HEK293 (cell line): ENCODE results near the gene MAGEB3.

Experiments used
- CTCF ChIA-PET: fragments of 350-600 bp; formaldehyde crosslinking; extraction: SDS; loops from one replicate; lab custom pipeline; 2021; ENCODE audit warnings: antibody characterized with exemption; lab: Yijun Ruan, JAX
- POLR2A ChIA-PET: fragments of 300-600 bp; formaldehyde crosslinking; extraction: SDS; loops from one replicate; lab custom pipeline; 2020; ENCODE audit warnings: antibody characterized with exemption, inconsistent platforms; lab: Yijun Ruan, JAX
- H3K27ac ChIP-seq: fragments of 200-500 bp; sonication (Bioruptor generic); 2 replicates; pipeline ENCODE4 v1.5.1; 2014; ENCODE audit warnings: low read depth, low read length, control low read depth, inconsistent platforms; ENCODE audit errors: extremely low read depth
- H3K36me3 ChIP-seq, 2 experiments: fragments of 200-500 bp in 1 of 2; sonication (Bioruptor generic) in 1 of 2; 1 replicate in 1 of 2; 2 replicates in 1 of 2; pipeline ENCODE4 v1.5.1; 2014 to 2017; ENCODE audit warnings: inconsistent platforms in 2 of 2, low read length in 2 of 2; ENCODE audit not compliant: control insufficient read depth in 2 of 2, insufficient read depth in 1 of 2
- H3K4me1 ChIP-seq: fragments of 200-500 bp; sonication (Bioruptor generic); 2 replicates; pipeline ENCODE4 v1.5.1; 2014; ENCODE audit warnings: mild to moderate bottlenecking, low read length, inconsistent platforms; ENCODE audit not compliant: control insufficient read depth, insufficient read depth
- H3K4me3 ChIP-seq: 2 replicates; pipeline ENCODE4 v1.5.1; 2011; ENCODE audit warnings: low read depth, mild to moderate bottlenecking, control low read depth, low read length, moderate library complexity
- H3K9me3 ChIP-seq: fragments of 200-500 bp; sonication (Bioruptor generic); 2 replicates; pipeline ENCODE4 v1.5.1; 2014; ENCODE audit warnings: low read depth, low read length, inconsistent platforms; ENCODE audit not compliant: control insufficient read depth, insufficient read depth
- GFI1B ChIP-seq: fragments of 450-650 bp; formaldehyde crosslinking; IDR thresholded peaks from 2 replicates; pipeline ENCODE4 v1.5.1; 2016; ENCODE audit warnings: missing biosample characterization, missing genetic modification characterization
- KLF8 ChIP-seq: fragments of 450-650 bp; formaldehyde crosslinking; IDR thresholded peaks from 2 replicates; pipeline ENCODE4 v1.5.1; 2016; ENCODE audit warnings: missing biosample characterization, missing genetic modification characterization
- MYNN ChIP-seq: fragments of 450-650 bp; formaldehyde crosslinking; IDR thresholded peaks from 2 replicates; pipeline ENCODE4 v1.5.1; 2016; ENCODE audit warnings: missing biosample characterization, missing genetic modification characterization, borderline replicate concordance
- SALL2 ChIP-seq: fragments of 450-650 bp; formaldehyde crosslinking; IDR thresholded peaks from 2 replicates; pipeline ENCODE4 v1.5.0; 2017; ENCODE audit warnings: missing biosample characterization, mild to moderate bottlenecking, missing genetic modification characterization, borderline replicate concordance
- ZFP69B ChIP-seq: fragments of 450-650 bp; formaldehyde crosslinking; IDR thresholded peaks from 2 replicates; pipeline ENCODE4 v1.5.1; 2016; ENCODE audit warnings: missing biosample characterization, missing genetic modification characterization
- ZNF140 ChIP-seq: fragments of 450-650 bp; formaldehyde crosslinking; IDR thresholded peaks from 2 replicates; pipeline ENCODE4 v1.5.1; 2016; ENCODE audit warnings: missing biosample characterization, missing genetic modification characterization
- ZNF221 ChIP-seq: fragments of 450-650 bp; formaldehyde crosslinking; IDR thresholded peaks from 2 replicates; pipeline ENCODE4 v1.5.1; 2017; ENCODE audit warnings: missing biosample characterization, missing genetic modification characterization, borderline replicate concordance
- ZNF266 ChIP-seq: fragments of 450-650 bp; formaldehyde crosslinking; IDR thresholded peaks from 2 replicates; pipeline ENCODE4 v1.5.1; 2016; ENCODE audit warnings: missing biosample characterization, missing genetic modification characterization, low read depth
- ZNF311 ChIP-seq: fragments of 450-650 bp; formaldehyde crosslinking; IDR thresholded peaks from 2 replicates; pipeline ENCODE4 v1.5.1; 2017; ENCODE audit warnings: missing biosample characterization, missing genetic modification characterization, borderline replicate concordance
- ZNF621 ChIP-seq: fragments of 450-650 bp; formaldehyde crosslinking; IDR thresholded peaks from 2 replicates; pipeline ENCODE4 v1.5.1; 2017; ENCODE audit warnings: missing biosample characterization, missing genetic modification characterization
- TF ChIP-seq, protein P1 (sequence below): fragments of 450-650 bp; formaldehyde crosslinking; IDR thresholded peaks from 2 replicates; pipeline ENCODE4 v1.5.0; 2017; ENCODE audit warnings: missing biosample characterization, missing genetic modification characterization, borderline replicate concordance
- TF ChIP-seq, protein P2 (sequence below): fragments of 450-650 bp; formaldehyde crosslinking; IDR thresholded peaks from 2 replicates; pipeline ENCODE4 v1.5.1; 2017; ENCODE audit warnings: missing biosample characterization, mild to moderate bottlenecking, missing genetic modification characterization, moderate library complexity
- TF ChIP-seq, protein P3 (sequence below): fragments of 450-650 bp; formaldehyde crosslinking; IDR thresholded peaks from 2 replicates; pipeline ENCODE4 v1.5.1; 2016; ENCODE audit warnings: missing biosample characterization, missing genetic modification characterization
- TF ChIP-seq, protein P4 (sequence below): fragments of 450-650 bp; formaldehyde crosslinking; IDR thresholded peaks from 2 replicates; pipeline ENCODE4 v1.5.1; 2016; ENCODE audit warnings: missing biosample characterization, missing genetic modification characterization, borderline replicate concordance
- TF ChIP-seq, protein P5 (sequence below): fragments of 450-650 bp; formaldehyde crosslinking; conservative IDR thresholded peaks from 2 replicates; pipeline ENCODE4 v1.5.1; 2016; ENCODE audit warnings: low read depth, missing biosample characterization, missing genetic modification characterization
- TF ChIP-seq, protein P6 (sequence below): fragments of 450-650 bp; IDR thresholded peaks from 2 replicates; pipeline ENCODE4 v1.5.1; 2018; ENCODE audit warnings: missing biosample characterization, mild to moderate bottlenecking, missing genetic modification characterization

Gene MAGEB3

DNA sequence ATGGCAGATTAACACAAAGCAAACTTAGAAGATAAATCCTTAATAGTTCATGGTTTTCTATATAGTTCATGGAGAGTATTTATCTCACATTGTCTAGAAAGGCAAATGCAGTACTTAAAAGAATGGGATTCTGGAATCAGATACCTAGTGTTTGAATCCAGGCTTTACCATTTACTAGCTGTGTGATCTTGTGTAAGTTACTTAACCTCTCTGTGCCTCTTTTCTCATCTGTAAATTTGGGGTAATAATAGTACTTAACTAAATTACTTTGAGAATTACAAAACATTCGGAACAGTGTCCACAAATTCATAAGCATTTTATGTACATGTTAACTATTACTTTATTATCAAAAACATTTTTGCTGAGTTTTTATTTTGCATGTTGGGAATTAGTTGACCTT is 32.3 kb downstream of the MAGEB3 start (continued):
- TF ChIP-seq, protein P1, sequence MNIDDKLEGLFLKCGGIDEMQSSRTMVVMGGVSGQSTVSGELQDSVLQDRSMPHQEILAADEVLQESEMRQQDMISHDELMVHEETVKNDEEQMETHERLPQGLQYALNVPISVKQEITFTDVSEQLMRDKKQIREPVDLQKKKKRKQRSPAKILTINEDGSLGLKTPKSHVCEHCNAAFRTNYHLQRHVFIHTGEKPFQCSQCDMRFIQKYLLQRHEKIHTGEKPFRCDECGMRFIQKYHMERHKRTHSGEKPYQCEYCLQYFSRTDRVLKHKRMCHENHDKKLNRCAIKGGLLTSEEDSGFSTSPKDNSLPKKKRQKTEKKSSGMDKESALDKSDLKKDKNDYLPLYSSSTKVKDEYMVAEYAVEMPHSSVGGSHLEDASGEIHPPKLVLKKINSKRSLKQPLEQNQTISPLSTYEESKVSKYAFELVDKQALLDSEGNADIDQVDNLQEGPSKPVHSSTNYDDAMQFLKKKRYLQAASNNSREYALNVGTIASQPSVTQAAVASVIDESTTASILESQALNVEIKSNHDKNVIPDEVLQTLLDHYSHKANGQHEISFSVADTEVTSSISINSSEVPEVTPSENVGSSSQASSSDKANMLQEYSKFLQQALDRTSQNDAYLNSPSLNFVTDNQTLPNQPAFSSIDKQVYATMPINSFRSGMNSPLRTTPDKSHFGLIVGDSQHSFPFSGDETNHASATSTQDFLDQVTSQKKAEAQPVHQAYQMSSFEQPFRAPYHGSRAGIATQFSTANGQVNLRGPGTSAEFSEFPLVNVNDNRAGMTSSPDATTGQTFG: no peak
- TF ChIP-seq ZNF621 (tag by site-specific recombination) (no peak), GFI1B (tag by site-specific recombination) (no peak), ZNF221 (tag by site-specific recombination) (no peak), MYNN (no peak), KLF8 (tag by site-specific recombination) (no peak), ZNF140 (tag by site-specific recombination) (no peak)
- TF ChIP-seq, protein P2, sequence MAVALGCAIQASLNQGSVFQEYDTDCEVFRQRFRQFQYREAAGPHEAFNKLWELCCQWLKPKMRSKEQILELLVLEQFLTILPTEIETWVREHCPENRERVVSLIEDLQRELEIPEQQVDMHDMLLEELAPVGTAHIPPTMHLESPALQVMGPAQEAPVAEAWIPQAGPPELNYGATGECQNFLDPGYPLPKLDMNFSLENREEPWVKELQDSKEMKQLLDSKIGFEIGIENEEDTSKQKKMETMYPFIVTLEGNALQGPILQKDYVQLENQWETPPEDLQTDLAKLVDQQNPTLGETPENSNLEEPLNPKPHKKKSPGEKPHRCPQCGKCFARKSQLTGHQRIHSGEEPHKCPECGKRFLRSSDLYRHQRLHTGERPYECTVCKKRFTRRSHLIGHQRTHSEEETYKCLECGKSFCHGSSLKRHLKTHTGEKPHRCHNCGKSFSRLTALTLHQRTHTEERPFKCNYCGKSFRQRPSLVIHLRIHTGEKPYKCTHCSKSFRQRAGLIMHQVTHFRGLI (tag by site-specific recombination): no peak
- TF ChIP-seq, all 188 proteins: peak for 0

DNA sequence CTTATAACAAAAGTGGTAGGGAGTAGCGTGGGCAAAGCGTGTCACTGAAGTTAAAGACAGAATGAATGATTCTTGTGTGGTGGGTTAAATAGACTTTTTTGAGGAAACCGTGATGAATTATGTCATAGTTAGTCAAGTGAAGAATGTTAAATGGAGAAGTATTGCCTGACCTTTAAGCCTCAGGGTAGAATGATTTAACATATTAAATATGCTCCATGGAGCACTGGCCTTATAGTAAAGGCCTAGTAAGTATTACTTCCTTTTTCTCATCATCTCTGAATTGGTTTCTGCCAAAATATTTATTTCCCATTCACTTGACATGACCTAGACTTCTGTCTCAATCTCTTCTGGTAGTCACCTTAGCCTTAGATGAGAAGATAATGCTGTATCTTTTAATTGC is 40.2 kb downstream of the MAGEB3 start:
- ChIA-PET CTCF (no interaction called here), POLR2A (no interaction called here)
- Histone ChIP-seq H3K36me3 (no peaks in the 10 kb centered on the region), H3K27ac (no peak overlapping the region), H3K4me1 (no peaks in the 10 kb centered on the region), H3K4me3 (no peak overlapping the region), H3K9me3 (no peaks in the 10 kb centered on the region; the same call in 1 of the 2 replicates)
- TF ChIP-seq, protein P3, sequence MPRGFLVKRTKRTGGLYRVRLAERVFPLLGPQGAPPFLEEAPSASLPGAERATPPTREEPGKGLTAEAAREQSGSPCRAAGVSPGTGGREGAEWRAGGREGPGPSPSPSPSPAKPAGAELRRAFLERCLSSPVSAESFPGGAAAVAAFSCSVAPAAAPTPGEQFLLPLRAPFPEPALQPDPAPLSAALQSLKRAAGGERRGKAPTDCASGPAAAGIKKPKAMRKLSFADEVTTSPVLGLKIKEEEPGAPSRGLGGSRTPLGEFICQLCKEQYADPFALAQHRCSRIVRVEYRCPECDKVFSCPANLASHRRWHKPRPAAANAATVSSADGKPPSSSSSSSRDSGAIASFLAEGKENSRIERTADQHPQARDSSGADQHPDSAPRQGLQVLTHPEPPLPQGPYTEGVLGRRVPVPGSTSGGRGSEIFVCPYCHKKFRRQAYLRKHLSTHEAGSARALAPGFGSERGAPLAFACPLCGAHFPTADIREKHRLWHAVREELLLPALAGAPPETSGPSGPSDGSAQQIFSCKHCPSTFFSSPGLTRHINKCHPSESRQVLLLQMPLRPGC (tag by site-specific recombination): no peak
- TF ChIP-seq, protein P4, sequence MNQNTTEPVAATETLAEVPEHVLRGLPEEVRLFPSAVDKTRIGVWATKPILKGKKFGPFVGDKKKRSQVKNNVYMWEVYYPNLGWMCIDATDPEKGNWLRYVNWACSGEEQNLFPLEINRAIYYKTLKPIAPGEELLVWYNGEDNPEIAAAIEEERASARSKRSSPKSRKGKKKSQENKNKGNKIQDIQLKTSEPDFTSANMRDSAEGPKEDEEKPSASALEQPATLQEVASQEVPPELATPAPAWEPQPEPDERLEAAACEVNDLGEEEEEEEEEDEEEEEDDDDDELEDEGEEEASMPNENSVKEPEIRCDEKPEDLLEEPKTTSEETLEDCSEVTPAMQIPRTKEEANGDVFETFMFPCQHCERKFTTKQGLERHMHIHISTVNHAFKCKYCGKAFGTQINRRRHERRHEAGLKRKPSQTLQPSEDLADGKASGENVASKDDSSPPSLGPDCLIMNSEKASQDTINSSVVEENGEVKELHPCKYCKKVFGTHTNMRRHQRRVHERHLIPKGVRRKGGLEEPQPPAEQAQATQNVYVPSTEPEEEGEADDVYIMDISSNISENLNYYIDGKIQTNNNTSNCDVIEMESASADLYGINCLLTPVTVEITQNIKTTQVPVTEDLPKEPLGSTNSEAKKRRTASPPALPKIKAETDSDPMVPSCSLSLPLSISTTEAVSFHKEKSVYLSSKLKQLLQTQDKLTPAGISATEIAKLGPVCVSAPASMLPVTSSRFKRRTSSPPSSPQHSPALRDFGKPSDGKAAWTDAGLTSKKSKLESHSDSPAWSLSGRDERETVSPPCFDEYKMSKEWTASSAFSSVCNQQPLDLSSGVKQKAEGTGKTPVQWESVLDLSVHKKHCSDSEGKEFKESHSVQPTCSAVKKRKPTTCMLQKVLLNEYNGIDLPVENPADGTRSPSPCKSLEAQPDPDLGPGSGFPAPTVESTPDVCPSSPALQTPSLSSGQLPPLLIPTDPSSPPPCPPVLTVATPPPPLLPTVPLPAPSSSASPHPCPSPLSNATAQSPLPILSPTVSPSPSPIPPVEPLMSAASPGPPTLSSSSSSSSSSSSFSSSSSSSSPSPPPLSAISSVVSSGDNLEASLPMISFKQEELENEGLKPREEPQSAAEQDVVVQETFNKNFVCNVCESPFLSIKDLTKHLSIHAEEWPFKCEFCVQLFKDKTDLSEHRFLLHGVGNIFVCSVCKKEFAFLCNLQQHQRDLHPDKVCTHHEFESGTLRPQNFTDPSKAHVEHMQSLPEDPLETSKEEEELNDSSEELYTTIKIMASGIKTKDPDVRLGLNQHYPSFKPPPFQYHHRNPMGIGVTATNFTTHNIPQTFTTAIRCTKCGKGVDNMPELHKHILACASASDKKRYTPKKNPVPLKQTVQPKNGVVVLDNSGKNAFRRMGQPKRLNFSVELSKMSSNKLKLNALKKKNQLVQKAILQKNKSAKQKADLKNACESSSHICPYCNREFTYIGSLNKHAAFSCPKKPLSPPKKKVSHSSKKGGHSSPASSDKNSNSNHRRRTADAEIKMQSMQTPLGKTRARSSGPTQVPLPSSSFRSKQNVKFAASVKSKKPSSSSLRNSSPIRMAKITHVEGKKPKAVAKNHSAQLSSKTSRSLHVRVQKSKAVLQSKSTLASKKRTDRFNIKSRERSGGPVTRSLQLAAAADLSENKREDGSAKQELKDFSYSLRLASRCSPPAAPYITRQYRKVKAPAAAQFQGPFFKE: no peak
- TF ChIP-seq ZFP69B (tag by site-specific recombination) (no peak), ZNF266 (tag by site-specific recombination) (no peak)

DNA sequence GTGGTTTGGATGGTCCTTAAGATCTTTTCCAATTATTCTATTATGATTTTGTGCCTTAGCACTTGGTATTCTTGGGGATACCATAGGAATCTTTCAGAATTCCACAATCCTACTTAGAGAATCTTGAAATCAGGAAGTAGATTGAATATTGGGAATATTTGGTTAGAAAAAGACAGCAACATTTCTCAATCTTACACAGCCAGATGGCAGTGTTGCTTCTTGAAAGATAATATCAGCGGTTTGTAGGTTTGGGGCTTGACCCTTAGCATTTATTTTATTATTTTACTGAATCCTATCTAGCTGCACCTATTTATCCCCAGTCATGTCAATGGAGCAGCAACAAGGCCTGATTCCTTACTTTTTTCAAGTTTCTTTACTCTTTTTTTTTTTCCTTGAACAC is 45.0 kb downstream of the MAGEB3 start:
- POLR2A ChIA-PET: no interaction called here
- Histone ChIP-seq H3K9me3 (no peaks in the 10 kb centered on the region), H3K36me3 (no peaks in the 10 kb centered on the region), H3K27ac (no peak overlapping the region), H3K4me1 (no peaks in the 10 kb centered on the region), H3K4me3 (no peak overlapping the region)
- CTCF ChIA-PET: interaction anchor here (0.6 to 1.5 kb wide), 2 partner anchors 228 to 301 kb away, joined by 5 to 7 read pairs; no protein-coding TSS in a partner anchor
- no peak for TF ChIP-seq SALL2 (tag by site-specific recombination)
- TF ChIP-seq, protein P5, sequence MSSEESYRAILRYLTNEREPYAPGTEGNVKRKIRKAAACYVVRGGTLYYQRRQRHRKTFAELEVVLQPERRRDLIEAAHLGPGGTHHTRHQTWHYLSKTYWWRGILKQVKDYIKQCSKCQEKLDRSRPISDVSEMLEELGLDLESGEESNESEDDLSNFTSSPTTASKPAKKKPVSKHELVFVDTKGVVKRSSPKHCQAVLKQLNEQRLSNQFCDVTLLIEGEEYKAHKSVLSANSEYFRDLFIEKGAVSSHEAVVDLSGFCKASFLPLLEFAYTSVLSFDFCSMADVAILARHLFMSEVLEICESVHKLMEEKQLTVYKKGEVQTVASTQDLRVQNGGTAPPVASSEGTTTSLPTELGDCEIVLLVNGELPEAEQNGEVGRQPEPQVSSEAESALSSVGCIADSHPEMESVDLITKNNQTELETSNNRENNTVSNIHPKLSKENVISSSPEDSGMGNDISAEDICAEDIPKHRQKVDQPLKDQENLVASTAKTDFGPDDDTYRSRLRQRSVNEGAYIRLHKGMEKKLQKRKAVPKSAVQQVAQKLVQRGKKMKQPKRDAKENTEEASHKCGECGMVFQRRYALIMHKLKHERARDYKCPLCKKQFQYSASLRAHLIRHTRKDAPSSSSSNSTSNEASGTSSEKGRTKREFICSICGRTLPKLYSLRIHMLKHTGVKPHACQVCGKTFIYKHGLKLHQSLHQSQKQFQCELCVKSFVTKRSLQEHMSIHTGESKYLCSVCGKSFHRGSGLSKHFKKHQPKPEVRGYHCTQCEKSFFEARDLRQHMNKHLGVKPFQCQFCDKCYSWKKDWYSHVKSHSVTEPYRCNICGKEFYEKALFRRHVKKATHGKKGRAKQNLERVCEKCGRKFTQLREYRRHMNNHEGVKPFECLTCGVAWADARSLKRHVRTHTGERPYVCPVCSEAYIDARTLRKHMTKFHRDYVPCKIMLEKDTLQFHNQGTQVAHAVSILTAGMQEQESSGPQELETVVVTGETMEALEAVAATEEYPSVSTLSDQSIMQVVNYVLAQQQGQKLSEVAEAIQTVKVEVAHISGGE (tag by site-specific recombination): no peak
- TF ChIP-seq, protein P6, sequence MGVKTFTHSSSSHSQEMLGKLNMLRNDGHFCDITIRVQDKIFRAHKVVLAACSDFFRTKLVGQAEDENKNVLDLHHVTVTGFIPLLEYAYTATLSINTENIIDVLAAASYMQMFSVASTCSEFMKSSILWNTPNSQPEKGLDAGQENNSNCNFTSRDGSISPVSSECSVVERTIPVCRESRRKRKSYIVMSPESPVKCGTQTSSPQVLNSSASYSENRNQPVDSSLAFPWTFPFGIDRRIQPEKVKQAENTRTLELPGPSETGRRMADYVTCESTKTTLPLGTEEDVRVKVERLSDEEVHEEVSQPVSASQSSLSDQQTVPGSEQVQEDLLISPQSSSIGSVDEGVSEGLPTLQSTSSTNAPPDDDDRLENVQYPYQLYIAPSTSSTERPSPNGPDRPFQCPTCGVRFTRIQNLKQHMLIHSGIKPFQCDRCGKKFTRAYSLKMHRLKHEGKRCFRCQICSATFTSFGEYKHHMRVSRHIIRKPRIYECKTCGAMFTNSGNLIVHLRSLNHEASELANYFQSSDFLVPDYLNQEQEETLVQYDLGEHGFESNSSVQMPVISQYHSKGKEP (tag by site-specific recombination): no peak
- TF ChIP-seq ZNF311 (tag by site-specific recombination): no peak
